K562 treated with DMSO at 1 percent for 48 hours (cell line): ENCODE measurements around the gene RPRML. TPM values are rescaled to one million over a fixed set of nuclear protein-coding genes. Genes with fewer than 3 reads are reported as not detected.

Experiments used
- total RNA-seq: library from RNA; unstranded; fragments of 300-600 nt; gene quantifications from 2 replicates; pipeline ENCODE4 v1.2.3, GENCODE V29; 2022; ENCODE audit warnings: low replicate concordance; ENCODE audit errors: extremely low read depth

Gene RPRML
- total RNA-seq, result not detected in 2 replicates

DNA sequence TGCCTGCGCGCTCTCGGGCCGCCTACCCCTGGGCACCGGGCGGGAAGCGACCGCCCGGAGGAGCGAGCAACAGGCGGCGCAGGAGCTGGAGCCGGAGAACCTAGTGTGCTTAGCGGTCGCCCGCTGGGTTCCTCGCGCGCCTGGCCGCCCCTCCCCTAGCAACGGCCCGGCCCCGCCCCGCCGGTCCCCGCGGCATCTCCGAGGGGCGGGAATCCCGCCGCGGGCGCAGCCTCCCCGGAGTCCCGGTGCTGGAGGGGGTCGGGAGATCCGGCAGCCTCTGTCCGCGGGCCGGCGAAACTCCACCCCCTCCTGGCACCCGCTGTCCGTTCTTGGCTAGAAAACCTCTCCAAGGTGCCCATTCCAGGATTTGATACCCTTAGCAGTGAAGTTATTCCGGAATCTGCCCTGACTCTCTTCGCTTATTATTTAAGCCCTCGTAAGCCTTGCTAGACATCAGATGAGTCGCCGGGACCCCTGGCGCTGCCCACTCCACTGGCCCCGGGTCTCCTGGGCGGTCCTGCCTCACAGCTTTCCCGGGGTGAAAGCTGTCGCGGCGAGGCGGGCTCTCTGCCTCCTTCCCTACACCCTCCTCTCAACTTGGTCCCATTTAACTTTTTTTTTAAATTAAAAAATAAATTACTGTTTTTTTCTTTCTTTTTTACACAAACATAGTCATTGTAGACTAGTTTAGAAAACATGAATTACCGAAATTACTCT lies at the start of gene RPRML:
TSS of gene RPRML (minus strand) at position 107 of the 717 bp plus-strand sequence. CDS start 246 bp downstream, outside the sequence.

Other genes with a start within 250 kb of the RPRML start
- not detected in 2 replicates for gene WNT3, start 160.6 kb downstream of the RPRML start, total RNA-seq
- gene WNT9B, start 127.7 kb downstream of the RPRML start, total RNA-seq, result not detected in 2 replicates
- not detected in 2 replicates for gene GOSR2, start 56.1 kb downstream of the RPRML start, total RNA-seq
- gene CDC27, start 210.0 kb upstream of the RPRML start, total RNA-seq, result not detected in 2 replicates
- not detected in 2 replicates for gene MYL4, start 230.1 kb upstream of the RPRML start, total RNA-seq